Measurements from ENCODE around the gene LARGE1. TPM values are rescaled to one million over a fixed set of nuclear protein-coding genes. Genes with fewer than 3 reads are reported as not detected.

LARGE1 gene
- polyA plus RNA-seq, 3 donors: 0.05 to 0.13 TPM; not detected in 1

DNA sequence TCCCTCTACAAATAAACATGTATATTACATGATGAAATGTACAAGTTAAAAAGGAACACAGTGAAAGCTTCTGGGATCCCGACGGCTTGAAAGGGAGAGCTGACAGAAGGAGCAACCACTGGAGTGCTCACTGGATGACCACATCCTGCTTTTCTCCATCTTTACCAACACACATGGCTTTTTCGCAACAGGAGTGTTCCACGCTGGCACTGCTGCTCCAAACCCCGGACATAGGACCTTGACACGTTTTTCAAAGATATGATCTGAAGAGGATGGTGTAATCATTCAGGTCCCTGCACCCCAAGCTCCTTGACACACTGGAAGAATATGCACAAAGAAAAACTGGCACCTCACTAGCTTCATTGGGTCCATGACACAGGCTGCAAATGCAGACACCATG is 121.9 kb downstream of the LARGE1 start:
- Histone ChIP-seq H3K27ac (ENCODE audit: low read depth in 1 of 2, low read length in 2 of 2) (no peak overlapping the region), H3K4me3 (replicated peaks in 1 of 3; ENCODE audit: low read depth in 2 of 3, low read length in 3 of 3) (no peak overlapping the region), H2AFZ (ENCODE audit: insufficient read depth, low read depth, low read length, poor library complexity, severe bottlenecking) (no peak overlapping the region), H3K79me2 (ENCODE audit: insufficient read depth, low read length) (no peaks in the 10 kb centered on the region), H3K27me3 (ENCODE audit: control insufficient read depth in 2 of 2, insufficient read depth in 2 of 2, low read length in 2 of 2) (no peaks in the 10 kb centered on the region), H4K20me1 (ENCODE audit: insufficient read depth, low read length) (no peaks in the 10 kb centered on the region), H3K4me1 (ENCODE audit: control insufficient read depth in 1 of 2, insufficient read depth in 2 of 2, low read length in 2 of 2) (no peaks in the 10 kb centered on the region), H3K9ac (ENCODE audit: insufficient read depth, low read length, poor library complexity, severe bottlenecking) (no peak overlapping the region), H3K36me3 (replicated peaks in 1 of 2; ENCODE audit: control insufficient read depth in 1 of 2, insufficient read depth in 2 of 2, low read length in 2 of 2) (no peaks in the 10 kb centered on the region), H3K4me2 (replicated peaks; ENCODE audit: extremely low read depth, low read length, poor library complexity, severe bottlenecking) (no peak overlapping the region), H3K9me3 (replicated peaks in 1 of 2; ENCODE audit: control insufficient read depth in 1 of 2, insufficient read depth in 1 of 2, low read length in 2 of 2) (peaks cover 17 to 26% of the 10 kb centered on the region in 2 donors)
- no CpG with 5 or more reads among the region's 6 CpGs for whole genome bisulfite sequencing (ENCODE audit: insufficient coverage)
- TF ChIP-seq, protein P1, sequence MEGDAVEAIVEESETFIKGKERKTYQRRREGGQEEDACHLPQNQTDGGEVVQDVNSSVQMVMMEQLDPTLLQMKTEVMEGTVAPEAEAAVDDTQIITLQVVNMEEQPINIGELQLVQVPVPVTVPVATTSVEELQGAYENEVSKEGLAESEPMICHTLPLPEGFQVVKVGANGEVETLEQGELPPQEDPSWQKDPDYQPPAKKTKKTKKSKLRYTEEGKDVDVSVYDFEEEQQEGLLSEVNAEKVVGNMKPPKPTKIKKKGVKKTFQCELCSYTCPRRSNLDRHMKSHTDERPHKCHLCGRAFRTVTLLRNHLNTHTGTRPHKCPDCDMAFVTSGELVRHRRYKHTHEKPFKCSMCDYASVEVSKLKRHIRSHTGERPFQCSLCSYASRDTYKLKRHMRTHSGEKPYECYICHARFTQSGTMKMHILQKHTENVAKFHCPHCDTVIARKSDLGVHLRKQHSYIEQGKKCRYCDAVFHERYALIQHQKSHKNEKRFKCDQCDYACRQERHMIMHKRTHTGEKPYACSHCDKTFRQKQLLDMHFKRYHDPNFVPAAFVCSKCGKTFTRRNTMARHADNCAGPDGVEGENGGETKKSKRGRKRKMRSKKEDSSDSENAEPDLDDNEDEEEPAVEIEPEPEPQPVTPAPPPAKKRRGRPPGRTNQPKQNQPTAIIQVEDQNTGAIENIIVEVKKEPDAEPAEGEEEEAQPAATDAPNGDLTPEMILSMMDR (IDR thresholded peaks at IDR 0.05): no peak
- Mint-ChIP-seq H3K4me1 (no peaks in the 10 kb centered on the region), H3K27me3 (ENCODE audit: low read depth in 3 of 3) (no peaks in the 10 kb centered on the region), H3K9me3 (peaks cover 14 to 44% (median 24%) of the 10 kb centered on the region in 7 donors), H3K27ac (no peak overlapping the region), H3K36me3 (no peaks in the 10 kb centered on the region), H3K4me3 (no peak overlapping the region)
- DNase-seq: no peak
- intact Hi-C loops (cut with micrococcal nuclease): no loop called here

DNA sequence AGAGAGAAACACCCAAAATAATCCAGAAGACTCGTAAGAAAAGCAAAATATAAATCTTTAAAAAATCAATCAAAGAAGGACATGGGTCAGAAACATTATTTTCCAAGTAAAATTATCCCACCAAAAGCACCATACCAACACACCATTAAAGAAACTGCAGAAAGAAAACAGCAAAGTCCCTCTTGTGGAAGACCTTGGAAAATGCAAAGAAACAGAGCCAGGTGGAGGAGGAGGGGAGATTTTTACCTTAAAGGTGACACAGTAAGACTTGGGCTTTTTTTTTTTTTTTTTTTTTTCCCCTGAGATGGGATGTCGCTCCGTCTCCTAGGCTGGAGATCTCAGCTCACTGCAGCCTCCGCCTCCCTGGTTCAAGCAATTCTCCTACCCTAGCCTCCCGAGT is 123.8 kb downstream of the LARGE1 start:
- DNase-seq: no peak
- Mint-ChIP-seq H3K36me3 (no peaks in the 10 kb centered on the region), H3K9me3 (peaks cover 9 to 39% (median 21%) of the 10 kb centered on the region in 7 donors), H3K27me3 (ENCODE audit: low read depth in 3 of 3) (no peaks in the 10 kb centered on the region), H3K4me3 (no peak overlapping the region), H3K27ac (no peak overlapping the region), H3K4me1 (no peaks in the 10 kb centered on the region)
- Histone ChIP-seq H3K4me3 (replicated peaks in 1 of 3; ENCODE audit: low read depth in 2 of 3, low read length in 3 of 3) (no peak overlapping the region), H3K9ac (ENCODE audit: insufficient read depth, low read length, poor library complexity, severe bottlenecking) (no peak overlapping the region), H3K27me3 (ENCODE audit: control insufficient read depth in 2 of 2, insufficient read depth in 2 of 2, low read length in 2 of 2) (no peaks in the 10 kb centered on the region), H3K36me3 (replicated peaks in 1 of 2; ENCODE audit: control insufficient read depth in 1 of 2, insufficient read depth in 2 of 2, low read length in 2 of 2) (no peaks in the 10 kb centered on the region), H3K4me2 (replicated peaks; ENCODE audit: extremely low read depth, low read length, poor library complexity, severe bottlenecking) (no peak overlapping the region), H3K4me1 (ENCODE audit: control insufficient read depth in 1 of 2, insufficient read depth in 2 of 2, low read length in 2 of 2) (no peaks in the 10 kb centered on the region), H3K79me2 (ENCODE audit: insufficient read depth, low read length) (no peaks in the 10 kb centered on the region), H3K27ac (ENCODE audit: low read depth in 1 of 2, low read length in 2 of 2) (no peak overlapping the region), H4K20me1 (ENCODE audit: insufficient read depth, low read length) (no peaks in the 10 kb centered on the region), H3K9me3 (replicated peaks in 1 of 2; ENCODE audit: control insufficient read depth in 1 of 2, insufficient read depth in 1 of 2, low read length in 2 of 2) (peaks cover 13 to 28% of the 10 kb centered on the region in 2 donors), H2AFZ (ENCODE audit: insufficient read depth, low read depth, low read length, poor library complexity, severe bottlenecking) (no peak overlapping the region)
- TF ChIP-seq, protein P1 (IDR thresholded peaks at IDR 0.05): no peak
- intact Hi-C loops (cut with micrococcal nuclease): no loop called here
- WGBS (ENCODE audit: insufficient coverage): 80% methylated on average over 1 of the region's 5 CpGs
